Measurements from ENCODE around the gene BCL2L11. TPM values are rescaled to one million over a fixed set of nuclear protein-coding genes. Genes with fewer than 3 reads are reported as not detected.

Gene BCL2L11
- total and polyA plus RNA-seq, 8 donors = 2.7 to 14.9 (median 8.8) TPM

DNA sequence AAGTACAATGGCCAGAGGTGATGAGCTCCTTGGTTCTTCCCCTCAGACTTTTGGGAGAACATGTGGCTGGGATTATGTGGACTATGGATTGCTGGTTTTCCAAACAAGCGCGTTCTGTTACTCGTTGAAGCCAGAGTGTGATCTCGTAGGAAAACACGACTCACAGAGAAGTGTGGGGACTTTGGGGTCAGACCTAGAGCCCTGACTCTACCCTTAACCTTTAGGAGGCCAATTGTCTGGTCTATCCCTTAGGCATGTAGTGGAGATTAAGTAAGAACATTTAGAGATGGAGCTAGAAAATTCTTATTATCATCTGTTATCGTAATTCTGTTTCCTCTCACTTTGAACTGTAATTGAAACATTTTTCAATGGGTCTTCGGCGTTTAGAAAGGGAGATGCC lies 35.8 kb downstream of the BCL2L11 start:
- H3K9me3 ChIP-seq = no peaks in the 10 kb centered on the region
- TF ChIP-seq, protein P1, sequence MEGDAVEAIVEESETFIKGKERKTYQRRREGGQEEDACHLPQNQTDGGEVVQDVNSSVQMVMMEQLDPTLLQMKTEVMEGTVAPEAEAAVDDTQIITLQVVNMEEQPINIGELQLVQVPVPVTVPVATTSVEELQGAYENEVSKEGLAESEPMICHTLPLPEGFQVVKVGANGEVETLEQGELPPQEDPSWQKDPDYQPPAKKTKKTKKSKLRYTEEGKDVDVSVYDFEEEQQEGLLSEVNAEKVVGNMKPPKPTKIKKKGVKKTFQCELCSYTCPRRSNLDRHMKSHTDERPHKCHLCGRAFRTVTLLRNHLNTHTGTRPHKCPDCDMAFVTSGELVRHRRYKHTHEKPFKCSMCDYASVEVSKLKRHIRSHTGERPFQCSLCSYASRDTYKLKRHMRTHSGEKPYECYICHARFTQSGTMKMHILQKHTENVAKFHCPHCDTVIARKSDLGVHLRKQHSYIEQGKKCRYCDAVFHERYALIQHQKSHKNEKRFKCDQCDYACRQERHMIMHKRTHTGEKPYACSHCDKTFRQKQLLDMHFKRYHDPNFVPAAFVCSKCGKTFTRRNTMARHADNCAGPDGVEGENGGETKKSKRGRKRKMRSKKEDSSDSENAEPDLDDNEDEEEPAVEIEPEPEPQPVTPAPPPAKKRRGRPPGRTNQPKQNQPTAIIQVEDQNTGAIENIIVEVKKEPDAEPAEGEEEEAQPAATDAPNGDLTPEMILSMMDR (IDR thresholded peaks at IDR 0.05) = no peak
- WGBS, 2 donors = 89 to 93% methylated on average over 8 of the region's 8 CpGs
- intact Hi-C loops (cut with DNase I) = no loop called here
- peaks cover 0 to 9% (median 0%) of the 10 kb centered on the region in 3 donors for H3K36me3 ChIP-seq
- H3K4me3 ChIP-seq = no peak overlapping the region
- ATAC-seq = no peak
- H3K27ac ChIP-seq = no peak overlapping the region
- no peaks in the 10 kb centered on the region for H3K27me3 ChIP-seq
- DNase-seq = no peak
- no peak for FAIRE-seq
- peaks cover 1 to 9% (median 4%) of the 10 kb centered on the region in 3 donors for H3K4me1 ChIP-seq

DNA sequence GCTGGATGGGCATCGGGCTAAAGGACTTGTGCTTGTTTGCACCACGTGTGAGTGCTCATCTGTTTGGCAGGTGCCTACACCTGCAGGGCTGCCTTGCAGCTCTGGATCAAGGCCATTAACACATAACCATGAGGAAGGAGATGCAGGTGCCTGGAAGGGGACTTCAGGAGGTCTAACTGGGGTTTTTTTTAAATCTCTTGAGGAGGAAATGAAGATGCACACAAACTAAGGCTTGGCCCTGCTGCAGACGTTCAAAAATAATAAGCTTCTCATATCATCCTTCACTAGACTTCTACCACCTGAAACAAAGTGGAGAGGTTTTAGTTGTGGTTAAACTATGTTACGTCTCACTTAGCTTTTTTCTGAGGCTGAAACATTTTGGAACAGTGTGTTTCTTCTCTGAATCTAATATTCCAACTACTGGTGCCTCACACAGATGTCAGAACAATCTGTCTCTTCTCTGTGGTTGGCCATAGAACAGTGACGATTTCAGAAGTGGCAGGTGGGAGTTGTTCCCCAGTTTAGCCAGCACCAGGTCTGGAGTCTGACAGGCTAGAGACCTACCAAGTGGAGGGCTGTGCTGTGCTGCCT lies 36.5 kb downstream of the BCL2L11 start:
- ATAC-seq (peak in 3 of 4 donors; percentile 17 to 43 (median 34)), FAIRE-seq (no peak), DNase-seq (no peak)
- Histone ChIP-seq H3K4me1 (peaks cover 4 to 14% (median 10%) of the 10 kb centered on the region in 3 donors), H3K4me3 (no peak overlapping the region), H3K27ac (no peak overlapping the region), H3K27me3 (no peaks in the 10 kb centered on the region), H3K9me3 (no peaks in the 10 kb centered on the region), H3K36me3 (peaks cover 0 to 3% (median 0%) of the 10 kb centered on the region in 3 donors)
- intact Hi-C loops (cut with DNase I) = no loop called here
- TF ChIP-seq, protein P1 (IDR thresholded peaks at IDR 0.05) = no peak
- WGBS, 2 donors = 61 to 64% methylated on average over 5 of the region's 5 CpGs

- no peak for DNase-seq
- no peak for FAIRE-seq
- 86 to 87% methylated on average over 2 of the region's 2 CpGs for WGBS, 2 donors
- no peak overlapping the region for H3K4me3 ChIP-seq
- H3K4me1 ChIP-seq = peaks cover 10 to 21% (median 16%) of the 10 kb centered on the region in 3 donors
- no peaks in the 10 kb centered on the region for H3K27me3 ChIP-seq
- TF ChIP-seq, protein P1 (IDR thresholded peaks at IDR 0.05) = no peak
- H3K27ac ChIP-seq = no peak overlapping the region
- no peaks in the 10 kb centered on the region for H3K36me3 ChIP-seq
- no peak for ATAC-seq
- intact Hi-C loops (cut with DNase I) = no loop called here
- no peaks in the 10 kb centered on the region for H3K9me3 ChIP-seq
These were observed 37.1 kb downstream of the BCL2L11 start for GRCh38 chr2:111157798-111158197.

- intact Hi-C loops (cut with DNase I) = no loop called here
- Histone ChIP-seq H3K27me3 (no peaks in the 10 kb centered on the region), H3K4me3 (no peak overlapping the region), H3K4me1 (peaks cover 10 to 28% (median 20%) of the 10 kb centered on the region in 3 donors), H3K9me3 (no peaks in the 10 kb centered on the region), H3K36me3 (no peaks in the 10 kb centered on the region), H3K27ac (no peak overlapping the region)
- FAIRE-seq = no peak
- no peak for DNase-seq
- no peak for ATAC-seq
- TF ChIP-seq, protein P1 (IDR thresholded peaks at IDR 0.05) = no peak
- WGBS, 2 donors = 92 to 96% methylated on average over 5 of the region's 5 CpGs
These were observed 38.9 kb downstream of the BCL2L11 start for GRCh38 chr2:111159641-111160040.

GRCh38 chr2:111160758-111161157 lies 40.0 kb downstream of the BCL2L11 start:
- Histone ChIP-seq H3K27me3 (no peaks in the 10 kb centered on the region), H3K9me3 (no peaks in the 10 kb centered on the region), H3K36me3 (peaks cover 0 to 8% (median 0%) of the 10 kb centered on the region in 3 donors), H3K4me1 (peaks cover 10 to 24% (median 20%) of the 10 kb centered on the region in 3 donors), H3K27ac (no peak overlapping the region), H3K4me3 (no peak overlapping the region)
- ATAC-seq (no peak), FAIRE-seq (no peak), DNase-seq (no peak)
- WGBS, 2 donors = 91 to 95% methylated on average over 3 of the region's 3 CpGs
- TF ChIP-seq, protein P1 (IDR thresholded peaks at IDR 0.05) = no peak
- intact Hi-C loops (cut with DNase I) = no loop called here

Measured in pancreas (tissue), 10 donors.